H1 (cell line): ENCODE results near the gene SMARCD1. TPM values are rescaled to one million over a fixed set of nuclear protein-coding genes. Genes with fewer than 3 reads are reported as not detected.

ENCODE experiments used
- CTCF ChIA-PET: fragments of 300-600 bp; sonication (Branson Sonifier 250); formaldehyde crosslinking; loops from one replicate; lab custom pipeline; 2021; ENCODE audit not compliant: partially characterized antibody; lab: Charles Lee
- POLR2A ChIA-PET: fragments of 300-600 bp; sonication (Branson Sonifier 250); formaldehyde crosslinking; loops from one replicate; lab custom pipeline; 2021; ENCODE audit warnings: inconsistent platforms; ENCODE audit not compliant: partially characterized antibody; lab: Charles Lee
- DNase-seq, 2 experiments: peaks; one replicate each; pipeline versions ENCODE4 v3.0.0 to v3.0.0-alpha.2; 2010 to 2022; ENCODE audit warnings: low spot score in 2 of 2, low read depth in 1 of 2, mixed read lengths in 1 of 2
- FAIRE-seq: peaks from 2 replicates; lab custom pipeline; 2011; peaks lifted over from hg19 to GRCh38; lab: Jason Lieb, UNC
- H2AFZ ChIP-seq: 2 replicates; pipeline ENCODE4 v1.8.1; 2012; ENCODE audit warnings: low read length, inconsistent platforms
- H2AK5ac ChIP-seq: 2 replicates; pipeline ENCODE4 v1.6.1; 2013; ENCODE audit warnings: low read depth, low read length
- H2BK120ac ChIP-seq: replicated peaks from 2 replicates; pipeline ENCODE3; 2013; ENCODE audit warnings: low read depth, low read length, inconsistent platforms
- H2BK12ac ChIP-seq: 2 replicates; pipeline ENCODE4 v1.6.1; 2013; ENCODE audit warnings: low read depth, low read length
- H2BK15ac ChIP-seq: 2 replicates; pipeline ENCODE4 v1.6.1; 2013; ENCODE audit warnings: low read length
- H2BK20ac ChIP-seq: 2 replicates; pipeline ENCODE4 v1.6.1; 2013; ENCODE audit warnings: low read length
- H2BK5ac ChIP-seq: 2 replicates; pipeline ENCODE4 v1.6.1; 2013; ENCODE audit warnings: low read depth, low read length
- H3K14ac ChIP-seq: 2 replicates; pipeline ENCODE4 v1.6.1; 2013; ENCODE audit warnings: inconsistent platforms; ENCODE audit not compliant: insufficient read length
- H3K18ac ChIP-seq: 2 replicates; pipeline ENCODE4 v1.6.1; 2013; ENCODE audit warnings: low read length; ENCODE audit errors: extremely low read depth
- H3K23ac ChIP-seq: 2 replicates; pipeline ENCODE4 v1.6.1; 2013; ENCODE audit warnings: inconsistent platforms; ENCODE audit not compliant: insufficient read length
- H3K23me2 ChIP-seq: 2 replicates; pipeline ENCODE4 v1.6.1; 2013; ENCODE audit warnings: low read depth, low read length
- H3K27ac ChIP-seq: 2 replicates; pipeline ENCODE4 v1.6.1; 2011; ENCODE audit warnings: low read depth, low read length, inconsistent platforms
- H3K27me3 ChIP-seq, 4 experiments: replicated peaks in 1 of 4; 1 replicate in 1 of 4; 2 replicates in 3 of 4; pipeline versions ENCODE4 v1.6.1 to v1.8.1; 2011 to 2013; ENCODE audit warnings: low read length in 3 of 4, mild to moderate bottlenecking in 3 of 4, inconsistent platforms in 2 of 4, mixed read lengths in 2 of 4, moderate library complexity in 1 of 4; ENCODE audit not compliant: control insufficient read depth in 3 of 4, insufficient read depth in 3 of 4; ENCODE audit errors: extremely low read depth in 1 of 4
- H3K36me3 ChIP-seq, 4 experiments: 2 replicates each; pipeline versions ENCODE4 v1.6.1 to v1.8.1; 2011 to 2013; ENCODE audit warnings: mild to moderate bottlenecking in 4 of 4, low read length in 3 of 4, moderate library complexity in 2 of 4, control low read depth in 1 of 4, inconsistent platforms in 1 of 4; ENCODE audit not compliant: insufficient read depth in 4 of 4, control insufficient read depth in 2 of 4
- H3K4ac ChIP-seq: replicated peaks from 2 replicates; pipeline ENCODE3; 2013; ENCODE audit warnings: low read length, low read depth, mixed read lengths, inconsistent platforms; ENCODE audit not compliant: insufficient read length
- H3K4me1 ChIP-seq, 4 experiments: replicated peaks in 1 of 4; 1 replicate in 1 of 4; 2 replicates in 3 of 4; pipeline versions ENCODE4 v1.6.1 to v1.8.1; 2011 to 2013; ENCODE audit warnings: low read length in 3 of 4, inconsistent platforms in 2 of 4, mixed read lengths in 1 of 4; ENCODE audit not compliant: insufficient read depth in 4 of 4, control insufficient read depth in 3 of 4
- H3K4me2 ChIP-seq, 2 experiments: 2 replicates each; pipeline versions ENCODE4 v1.6.1 to v1.8.1; 2011 to 2013; ENCODE audit warnings: low read depth in 2 of 2, low read length in 2 of 2, control low read depth in 1 of 2, inconsistent platforms in 1 of 2, mild to moderate bottlenecking in 1 of 2; ENCODE audit not compliant: insufficient read depth in 1 of 2
- H3K4me3 ChIP-seq, 4 experiments: fragments of 200-600, 300-600 bp in 1 of 4; sonication (generic), shearing (Covaris generic), sonication (Bioruptor Twin) in 1 of 4; 2 replicates each; pipeline versions ENCODE4 v1.5.1 to v1.8.1; 2011 to 2016; ENCODE audit warnings: low read length in 4 of 4, low read depth in 3 of 4, control low read depth in 2 of 4, inconsistent platforms in 2 of 4, mild to moderate bottlenecking in 2 of 4, mixed read lengths in 1 of 4, moderate library complexity in 1 of 4; ENCODE audit not compliant: insufficient read depth in 2 of 4; ENCODE audit errors: extremely low read depth in 1 of 4
- H3K56ac ChIP-seq: replicated peaks from 2 replicates; pipeline ENCODE3; 2013; ENCODE audit warnings: low read depth, mild to moderate bottlenecking, mixed read lengths, low read length, inconsistent platforms; ENCODE audit not compliant: insufficient read length
- H3K79me1 ChIP-seq: 2 replicates; pipeline ENCODE4 v1.6.1; 2013; ENCODE audit warnings: low read depth, low read length, control low read depth
- H3K79me2 ChIP-seq, 2 experiments: 2 replicates each; pipeline versions ENCODE4 v1.6.1 to v1.8.1; 2012 to 2013; ENCODE audit warnings: low read length in 2 of 2, mild to moderate bottlenecking in 2 of 2, inconsistent platforms in 1 of 2; ENCODE audit not compliant: insufficient read depth in 2 of 2, control insufficient read depth in 1 of 2
- H3K9ac ChIP-seq, 4 experiments: replicated peaks in 1 of 4; 1 replicate in 1 of 4; 2 replicates in 3 of 4; pipeline versions ENCODE4 v1.6.1 to v1.8.1; 2011 to 2013; ENCODE audit warnings: low read depth in 3 of 4, low read length in 3 of 4, control low read depth in 2 of 4, mild to moderate bottlenecking in 2 of 4, moderate library complexity in 2 of 4, inconsistent platforms in 1 of 4; ENCODE audit errors: extremely low read depth in 1 of 4
- H3K9me3 ChIP-seq, 2 experiments: 2 replicates each; pipeline versions ENCODE4 v1.6.1 to v1.8.1; 2012 to 2013; ENCODE audit warnings: mild to moderate bottlenecking in 2 of 2, moderate library complexity in 2 of 2, control low read depth in 1 of 2, inconsistent platforms in 1 of 2, low read depth in 1 of 2, low read length in 1 of 2, mixed read lengths in 1 of 2; ENCODE audit not compliant: insufficient read depth in 2 of 2
- H4K20me1 ChIP-seq, 2 experiments: replicated peaks in 1 of 2; 2 replicates each; pipeline versions ENCODE3 to v1.8.1; 2011 to 2013; ENCODE audit warnings: inconsistent platforms in 2 of 2, low read length in 2 of 2, mild to moderate bottlenecking in 1 of 2; ENCODE audit not compliant: insufficient read depth in 2 of 2, control insufficient read depth in 1 of 2
- H4K5ac ChIP-seq: 2 replicates; pipeline ENCODE4 v1.6.1; 2013; ENCODE audit warnings: low read length, low read depth, mixed read lengths, inconsistent platforms; ENCODE audit not compliant: insufficient read length
- H4K8ac ChIP-seq: 2 replicates; pipeline ENCODE4 v1.8.0; 2013; ENCODE audit warnings: mild to moderate bottlenecking, moderate library complexity, low read length, inconsistent platforms; ENCODE audit not compliant: insufficient read depth; ENCODE audit errors: extremely low read depth
- H4K91ac ChIP-seq: replicated peaks from 2 replicates; pipeline ENCODE3; 2013; ENCODE audit warnings: low read length, mixed read lengths, inconsistent platforms; ENCODE audit not compliant: insufficient read length
- ASH2L ChIP-seq: fragments of 200-600, 300-600 bp; sonication (generic); IDR thresholded peaks from one replicate; pipeline ENCODE4 v1.7.1; 2017; ENCODE audit warnings: low read length
- BCL11A ChIP-seq, 2 experiments: IDR thresholded peaks; one replicate each; pipeline ENCODE4 v1.6.1; 2011; ENCODE audit warnings: low read depth in 2 of 2, low read length in 2 of 2, mild to moderate bottlenecking in 2 of 2
- CBX5 ChIP-seq: fragments of 300-800, 300-1000 bp; sonication (generic); IDR thresholded peaks from 2 replicates; pipeline ENCODE4 v1.7.1; 2016; ENCODE audit warnings: antibody characterized with exemption, low read length, low read depth
- CBX8 ChIP-seq: fragments of 300-800, 300-1000 bp; sonication (generic); IDR thresholded peaks from 2 replicates; pipeline ENCODE4 v1.7.1; 2016; ENCODE audit warnings: low read depth, low read length, borderline replicate concordance
- GABPA ChIP-seq: IDR thresholded peaks from 2 replicates; pipeline ENCODE4 v1.6.1; 2011; ENCODE audit warnings: mild to moderate bottlenecking, low read length, moderate library complexity, borderline replicate concordance; ENCODE audit not compliant: insufficient read depth
- MAX ChIP-seq: IDR thresholded peaks from 2 replicates; pipeline ENCODE4 v1.6.1; 2012; ENCODE audit warnings: inconsistent platforms
- NANOG ChIP-seq: IDR thresholded peaks from 2 replicates; pipeline ENCODE4 v1.6.1; 2011; ENCODE audit warnings: low read length, low read depth, mild to moderate bottlenecking, inconsistent platforms; ENCODE audit not compliant: insufficient read depth, poor library complexity, severe bottlenecking
- RAD21 ChIP-seq, 2 experiments: IDR thresholded peaks in 1 of 2; conservative IDR thresholded peaks in 1 of 2; 2 replicates each; pipeline ENCODE4 v1.6.1; 2011; ENCODE audit warnings: low read depth in 2 of 2, low read length in 2 of 2, improper control_type of control experiment in 1 of 2, inconsistent platforms in 1 of 2, mild to moderate bottlenecking in 1 of 2, moderate library complexity in 1 of 2
- RXRA ChIP-seq: IDR thresholded peaks from 2 replicates; pipeline ENCODE4 v1.6.1; 2011; ENCODE audit warnings: low read depth, mild to moderate bottlenecking, low read length, moderate library complexity; ENCODE audit not compliant: insufficient read depth
- SIRT6 ChIP-seq: IDR thresholded peaks from one replicate; pipeline ENCODE4 v1.7.1; 2012; ENCODE audit warnings: low read length, inconsistent platforms
- TAF1 ChIP-seq: IDR thresholded peaks from 2 replicates; pipeline ENCODE4 v1.6.1; 2011; ENCODE audit warnings: mild to moderate bottlenecking, low read depth, low read length
- TAF7 ChIP-seq: optimal IDR thresholded peaks from 2 replicates; pipeline ENCODE3; 2011; ENCODE audit warnings: low read depth, mild to moderate bottlenecking, inconsistent platforms, low read length, moderate library complexity, borderline replicate concordance
- YY1 ChIP-seq: IDR thresholded peaks from 2 replicates; pipeline ENCODE4 v1.6.1; 2011; ENCODE audit warnings: low read depth, mild to moderate bottlenecking, low read length
- WGBS, 2 experiments: shearing (Covaris generic) in 1 of 2; methylation state at CpG; one replicate each; pipeline versions ENCODE4 v1.1.6 to v1.1.7; 2013 to 2015; ENCODE audit warnings: low lambda C conversion rate in 2 of 2, mixed read lengths in 2 of 2, inconsistent platforms in 1 of 2, low coverage in 1 of 2, missing lambda C conversion rate in 1 of 2; ENCODE audit not compliant: insufficient replicate concordance in 2 of 2, insufficient coverage in 1 of 2, insufficient read length in 1 of 2; ENCODE audit errors: extremely low coverage in 1 of 2, missing lambda C conversion rate in 1 of 2; 5-methylcytosine and 5-hydroxymethylcytosine counted together
- polyA plus RNA-seq, 7 experiments: library from polyadenylated mRNA; depleted of rRNA in 3 of 7; stranded (reverse) in 5 of 7; unstranded in 2 of 7; fragments of >200 nt in 5 of 7; fragments of 200-250 nt in 2 of 7; gene quantifications; 1 replicate in 5 of 7; 2 replicates in 1 of 7; 4 replicates in 1 of 7; pipeline versions ENCODE4 v1.2.1 to v1.2.3, GENCODE V29; 2011 to 2013; ENCODE audit warnings: missing spikeins in 2 of 7, mixed read lengths in 2 of 7
- total RNA-seq: library from RNA; stranded (reverse); fragmentation: NEBNext Ultra II Directional; extraction: Animal tissue kit (Norgen Biotek cat#: 25700); gene quantifications from 2 replicates; pipeline ENCODE4 v1.2.1, GENCODE V29; 2021

SMARCD1 gene
- total and polyA plus RNA-seq, 2 of the 8 experiments (the other 6 are each of a cell fraction or from before 2014, with no cell fraction given), result 128 to 130 TPM

GRCh38 chr12:50090391-50090790 lies 5.2 kb downstream of the SMARCD1 start:
- H3K27ac ChIP-seq, result no peak overlapping the region
- H3K4ac ChIP-seq, result no peak overlapping the region
- H2BK120ac ChIP-seq, result no peak overlapping the region
- no peak overlapping the region for H2BK20ac ChIP-seq
- no peak overlapping the region for H2BK15ac ChIP-seq
- H3K4me2 ChIP-seq, result no peak overlapping the region
- no peak overlapping the region for H4K8ac ChIP-seq
- H2BK5ac ChIP-seq, result no peak overlapping the region
- H3K23me2 ChIP-seq, result peaks cover 6% of the 10 kb centered on the region
- no peaks in the 10 kb centered on the region for H3K27me3 ChIP-seq
- no peak overlapping the region for H3K9ac ChIP-seq
- no peak overlapping the region for H2AK5ac ChIP-seq
- H2BK12ac ChIP-seq, result no peak overlapping the region
- H4K20me1 ChIP-seq, result peaks cover 7 to 16% of the 10 kb centered on the region in 2 experiments
- 96% methylated on average over 5 of the region's 5 CpGs; no CpG with 5 or more reads in 1 of the 2 experiments for WGBS, 2 experiments
- H4K5ac ChIP-seq, result no peak overlapping the region
- H2AFZ ChIP-seq, result no peak overlapping the region
- no peak overlapping the region for H3K14ac ChIP-seq
- peaks cover 0 to 5% (median 1%) of the 10 kb centered on the region in 4 experiments; a peak in 2 of 7 replicates for H3K4me1 ChIP-seq
- no peaks in the 10 kb centered on the region; the same call in 1 of the 2 replicates for H3K79me1 ChIP-seq
- H3K36me3 ChIP-seq, result peaks cover 57 to 85% (median 77%) of the 10 kb centered on the region in 4 experiments
- H3K56ac ChIP-seq, result no peak overlapping the region
- no peak overlapping the region for H3K18ac ChIP-seq
- H3K4me3 ChIP-seq, result no peak overlapping the region
- H3K9me3 ChIP-seq, result no peaks in the 10 kb centered on the region
- DNase-seq (no peak), FAIRE-seq (no peak)
- CTCF ChIA-PET, result interaction anchor here (0.6 to 27.3 kb wide), 13 partner anchors 12 to 700 kb away, joined by 3 to 625 read pairs (median 3); partner anchors contain the start of genes COX14 and GPD1
- H3K23ac ChIP-seq, result no peak overlapping the region
- H4K91ac ChIP-seq, result no peak overlapping the region
- POLR2A ChIA-PET, result interaction anchor here (1.2 to 25.0 kb wide), 4 partner anchors 8 to 39 kb away, joined by 3 to 457 read pairs (median 4); partner anchors contain the start of genes COX14 and GPD1
- H3K79me2 ChIP-seq, result peaks cover 0 to 18% of the 10 kb centered on the region in 2 experiments; a peak in 3 of 4 replicates
- TF ChIP-seq MAX (no peak), CBX5 (no peak), TAF1 (no peak), TAF7 (no peak), NANOG (no peak), RAD21 (IDR thresholded peaks at IDR 0.05 in 1 of 2, conservative IDR thresholded peaks at IDR 0.05 in 1 of 2; ENCODE audit: low read depth in 2 of 2, low read length in 2 of 2) (no peak), CBX8 (no peak), GABPA (no peak), BCL11A (IDR thresholded peaks at IDR 0.05; ENCODE audit: low read depth in 2 of 2, low read length in 2 of 2) (no peak), YY1 (no peak), SIRT6 (no peak), ASH2L (no peak), RXRA (no peak)
